GM12878 (cell line): ENCODE results near the gene RCAN1. TPM values are rescaled to one million over a fixed set of nuclear protein-coding genes. Genes with fewer than 3 reads are reported as not detected.

Source experiments
- HDGF ChIP-seq: fragments of 450-650 bp; IDR thresholded peaks from 2 replicates; pipeline ENCODE4 v1.6.1; 2016; ENCODE audit warnings: antibody characterized with exemption
- NFXL1 ChIP-seq: fragments of 450-650 bp; IDR thresholded peaks from 2 replicates; pipeline ENCODE4 v1.6.1; 2017; ENCODE audit warnings: antibody characterized with exemption, mild to moderate bottlenecking, borderline replicate concordance
- polyA plus RNA-seq, 11 experiments: library from polyadenylated mRNA; depleted of rRNA in 4 of 11; unstranded in 6 of 11; stranded (reverse) in 5 of 11; fragments of >200 nt; fragmentation: Nextera tagmentation in 4 of 11; fragmentation: Illumina TruSeq in 1 of 11; extraction: Ambion mirVana in 4 of 11; extraction: Trizol in 1 of 11; gene quantifications; 1 replicate in 1 of 11; 2 replicates in 10 of 11; pipeline versions ENCODE4 v1.2.1 to v1.2.3, GENCODE V29; 2011 to 2016; ENCODE audit warnings: inconsistent platforms in 2 of 11, missing spikeins in 2 of 11, low read depth in 1 of 11
- total RNA-seq, 4 experiments: library from RNA; depleted of rRNA in 3 of 4; stranded (reverse); fragments of >200 nt in 3 of 4; fragmentation: Illumina TruSeq in 1 of 4; extraction: Trizol in 1 of 4; gene quantifications; 2 replicates each; pipeline versions ENCODE4 v1.2.1 to v1.2.3, GENCODE V29; 2013 to 2021
- TF ChIP-seq, protein P1 (sequence below): fragments of 450-650 bp; IDR thresholded peaks from 2 replicates; pipeline ENCODE4 v1.6.1; 2018; ENCODE audit warnings: mild to moderate bottlenecking, low read depth, moderate library complexity; ENCODE audit not compliant: partially characterized antibody
- TF ChIP-seq, protein P2 (sequence below): fragments of 450-650 bp; IDR thresholded peaks from 2 replicates; pipeline ENCODE4 v1.6.1; 2017; ENCODE audit warnings: mild to moderate bottlenecking
- TF ChIP-seq, protein P3 (sequence below): IDR thresholded peaks from 2 replicates; pipeline ENCODE4 v1.6.1; 2012; ENCODE audit warnings: mild to moderate bottlenecking, low read depth, low read length

Gene RCAN1
- total and polyA plus RNA-seq, 10 of the 15 experiments (the other 5 are each of a cell fraction or from before 2014, with no cell fraction given) = 2.8 to 12.9 (median 10.5) TPM

DNA sequence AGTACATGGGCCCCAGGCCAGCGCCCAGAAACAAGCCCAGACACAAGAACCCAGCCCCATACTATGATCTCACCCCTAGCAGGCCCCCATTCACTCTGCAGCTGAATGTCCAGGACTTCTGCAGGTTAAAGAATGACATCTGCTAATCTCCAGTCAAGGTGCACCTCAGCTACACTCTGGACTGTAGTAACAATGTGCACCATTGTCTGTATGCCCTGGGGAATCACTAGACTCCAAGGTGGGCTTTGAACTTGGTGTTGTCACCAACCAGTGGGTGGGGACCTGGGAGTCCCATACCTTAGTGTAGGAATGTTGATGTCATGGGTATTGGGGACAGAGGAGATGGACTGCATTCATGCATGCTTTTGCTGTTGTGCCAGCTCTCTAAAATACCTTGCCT lies 113.2 kb downstream of the RCAN1 start (continued):
- TF ChIP-seq, protein P1, sequence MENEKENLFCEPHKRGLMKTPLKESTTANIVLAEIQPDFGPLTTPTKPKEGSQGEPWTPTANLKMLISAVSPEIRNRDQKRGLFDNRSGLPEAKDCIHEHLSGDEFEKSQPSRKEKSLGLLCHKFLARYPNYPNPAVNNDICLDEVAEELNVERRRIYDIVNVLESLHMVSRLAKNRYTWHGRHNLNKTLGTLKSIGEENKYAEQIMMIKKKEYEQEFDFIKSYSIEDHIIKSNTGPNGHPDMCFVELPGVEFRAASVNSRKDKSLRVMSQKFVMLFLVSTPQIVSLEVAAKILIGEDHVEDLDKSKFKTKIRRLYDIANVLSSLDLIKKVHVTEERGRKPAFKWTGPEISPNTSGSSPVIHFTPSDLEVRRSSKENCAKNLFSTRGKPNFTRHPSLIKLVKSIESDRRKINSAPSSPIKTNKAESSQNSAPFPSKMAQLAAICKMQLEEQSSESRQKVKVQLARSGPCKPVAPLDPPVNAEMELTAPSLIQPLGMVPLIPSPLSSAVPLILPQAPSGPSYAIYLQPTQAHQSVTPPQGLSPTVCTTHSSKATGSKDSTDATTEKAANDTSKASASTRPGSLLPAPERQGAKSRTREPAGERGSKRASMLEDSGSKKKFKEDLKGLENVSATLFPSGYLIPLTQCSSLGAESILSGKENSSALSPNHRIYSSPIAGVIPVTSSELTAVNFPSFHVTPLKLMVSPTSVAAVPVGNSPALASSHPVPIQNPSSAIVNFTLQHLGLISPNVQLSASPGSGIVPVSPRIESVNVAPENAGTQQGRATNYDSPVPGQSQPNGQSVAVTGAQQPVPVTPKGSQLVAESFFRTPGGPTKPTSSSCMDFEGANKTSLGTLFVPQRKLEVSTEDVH = no peak
- TF ChIP-seq, protein P2, sequence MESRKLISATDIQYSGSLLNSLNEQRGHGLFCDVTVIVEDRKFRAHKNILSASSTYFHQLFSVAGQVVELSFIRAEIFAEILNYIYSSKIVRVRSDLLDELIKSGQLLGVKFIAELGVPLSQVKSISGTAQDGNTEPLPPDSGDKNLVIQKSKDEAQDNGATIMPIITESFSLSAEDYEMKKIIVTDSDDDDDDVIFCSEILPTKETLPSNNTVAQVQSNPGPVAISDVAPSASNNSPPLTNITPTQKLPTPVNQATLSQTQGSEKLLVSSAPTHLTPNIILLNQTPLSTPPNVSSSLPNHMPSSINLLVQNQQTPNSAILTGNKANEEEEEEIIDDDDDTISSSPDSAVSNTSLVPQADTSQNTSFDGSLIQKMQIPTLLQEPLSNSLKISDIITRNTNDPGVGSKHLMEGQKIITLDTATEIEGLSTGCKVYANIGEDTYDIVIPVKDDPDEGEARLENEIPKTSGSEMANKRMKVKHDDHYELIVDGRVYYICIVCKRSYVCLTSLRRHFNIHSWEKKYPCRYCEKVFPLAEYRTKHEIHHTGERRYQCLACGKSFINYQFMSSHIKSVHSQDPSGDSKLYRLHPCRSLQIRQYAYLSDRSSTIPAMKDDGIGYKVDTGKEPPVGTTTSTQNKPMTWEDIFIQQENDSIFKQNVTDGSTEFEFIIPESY = no peak
- no peak for TF ChIP-seq HDGF
- TF ChIP-seq NFXL1 = no peak
- TF ChIP-seq, protein P3, sequence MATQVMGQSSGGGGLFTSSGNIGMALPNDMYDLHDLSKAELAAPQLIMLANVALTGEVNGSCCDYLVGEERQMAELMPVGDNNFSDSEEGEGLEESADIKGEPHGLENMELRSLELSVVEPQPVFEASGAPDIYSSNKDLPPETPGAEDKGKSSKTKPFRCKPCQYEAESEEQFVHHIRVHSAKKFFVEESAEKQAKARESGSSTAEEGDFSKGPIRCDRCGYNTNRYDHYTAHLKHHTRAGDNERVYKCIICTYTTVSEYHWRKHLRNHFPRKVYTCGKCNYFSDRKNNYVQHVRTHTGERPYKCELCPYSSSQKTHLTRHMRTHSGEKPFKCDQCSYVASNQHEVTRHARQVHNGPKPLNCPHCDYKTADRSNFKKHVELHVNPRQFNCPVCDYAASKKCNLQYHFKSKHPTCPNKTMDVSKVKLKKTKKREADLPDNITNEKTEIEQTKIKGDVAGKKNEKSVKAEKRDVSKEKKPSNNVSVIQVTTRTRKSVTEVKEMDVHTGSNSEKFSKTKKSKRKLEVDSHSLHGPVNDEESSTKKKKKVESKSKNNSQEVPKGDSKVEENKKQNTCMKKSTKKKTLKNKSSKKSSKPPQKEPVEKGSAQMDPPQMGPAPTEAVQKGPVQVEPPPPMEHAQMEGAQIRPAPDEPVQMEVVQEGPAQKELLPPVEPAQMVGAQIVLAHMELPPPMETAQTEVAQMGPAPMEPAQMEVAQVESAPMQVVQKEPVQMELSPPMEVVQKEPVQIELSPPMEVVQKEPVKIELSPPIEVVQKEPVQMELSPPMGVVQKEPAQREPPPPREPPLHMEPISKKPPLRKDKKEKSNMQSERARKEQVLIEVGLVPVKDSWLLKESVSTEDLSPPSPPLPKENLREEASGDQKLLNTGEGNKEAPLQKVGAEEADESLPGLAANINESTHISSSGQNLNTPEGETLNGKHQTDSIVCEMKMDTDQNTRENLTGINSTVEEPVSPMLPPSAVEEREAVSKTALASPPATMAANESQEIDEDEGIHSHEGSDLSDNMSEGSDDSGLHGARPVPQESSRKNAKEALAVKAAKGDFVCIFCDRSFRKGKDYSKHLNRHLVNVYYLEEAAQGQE = no peak
